HepG2 (cell line): ENCODE measurements around the gene CNKSR3.

Experiments used
- FOSL1 ChIP-seq: sonication (generic); formaldehyde crosslinking; IDR thresholded peaks from 2 replicates; pipeline ENCODE4 v1.9.0; 2021; ENCODE audit warnings: missing genetic modification reagents, borderline replicate concordance
- HDAC2 ChIP-seq: sonication (generic); formaldehyde crosslinking; IDR thresholded peaks from 2 replicates; pipeline ENCODE4 v1.4.0; 2020; ENCODE audit warnings: missing genetic modification reagents
- NKX3-1 ChIP-seq: sonication (generic); formaldehyde crosslinking; IDR thresholded peaks from 2 replicates; pipeline ENCODE4 v1.5.0; 2020; ENCODE audit warnings: missing genetic modification reagents
- POLR2A ChIP-seq, 2 experiments: IDR thresholded peaks; 2 replicates each; pipeline ENCODE4 v1.6.1; 2011; ENCODE audit warnings: low read depth in 2 of 2, low read length in 2 of 2, mild to moderate bottlenecking in 1 of 2, moderate library complexity in 1 of 2; ENCODE audit not compliant: insufficient read depth in 1 of 2
- TF ChIP-seq, protein P1 (sequence below): sonication (generic); formaldehyde crosslinking; IDR thresholded peaks from 2 replicates; pipeline ENCODE4 v1.5.0; 2020; ENCODE audit warnings: mild to moderate bottlenecking, missing genetic modification reagents, moderate library complexity
- TF ChIP-seq, protein P2 (sequence below): sonication (generic); formaldehyde crosslinking; conservative IDR thresholded peaks from 2 replicates; pipeline ENCODE4 v1.4.0; 2020; ENCODE audit warnings: missing genetic modification reagents

DNA sequence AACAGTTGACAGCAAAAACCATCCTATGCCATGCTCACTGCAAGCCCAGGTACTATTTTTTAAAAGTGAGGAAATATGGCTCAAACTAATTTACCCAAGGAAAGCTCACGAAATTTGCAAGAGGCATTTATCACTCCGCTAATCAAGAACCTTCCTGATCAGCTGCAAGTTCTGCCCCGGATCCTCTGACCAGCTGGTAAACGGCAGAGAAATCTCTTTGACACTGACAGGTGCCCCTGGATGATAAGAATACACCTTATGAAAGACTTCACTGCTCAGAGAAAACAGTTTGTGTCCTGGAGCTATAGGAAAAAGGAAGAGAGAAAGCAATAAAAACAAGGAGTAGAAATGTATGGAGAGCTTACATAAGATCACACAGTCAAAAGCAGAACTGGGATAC lies 6.4 kb downstream of the CNKSR3 start:
- TF ChIP-seq, protein P1, sequence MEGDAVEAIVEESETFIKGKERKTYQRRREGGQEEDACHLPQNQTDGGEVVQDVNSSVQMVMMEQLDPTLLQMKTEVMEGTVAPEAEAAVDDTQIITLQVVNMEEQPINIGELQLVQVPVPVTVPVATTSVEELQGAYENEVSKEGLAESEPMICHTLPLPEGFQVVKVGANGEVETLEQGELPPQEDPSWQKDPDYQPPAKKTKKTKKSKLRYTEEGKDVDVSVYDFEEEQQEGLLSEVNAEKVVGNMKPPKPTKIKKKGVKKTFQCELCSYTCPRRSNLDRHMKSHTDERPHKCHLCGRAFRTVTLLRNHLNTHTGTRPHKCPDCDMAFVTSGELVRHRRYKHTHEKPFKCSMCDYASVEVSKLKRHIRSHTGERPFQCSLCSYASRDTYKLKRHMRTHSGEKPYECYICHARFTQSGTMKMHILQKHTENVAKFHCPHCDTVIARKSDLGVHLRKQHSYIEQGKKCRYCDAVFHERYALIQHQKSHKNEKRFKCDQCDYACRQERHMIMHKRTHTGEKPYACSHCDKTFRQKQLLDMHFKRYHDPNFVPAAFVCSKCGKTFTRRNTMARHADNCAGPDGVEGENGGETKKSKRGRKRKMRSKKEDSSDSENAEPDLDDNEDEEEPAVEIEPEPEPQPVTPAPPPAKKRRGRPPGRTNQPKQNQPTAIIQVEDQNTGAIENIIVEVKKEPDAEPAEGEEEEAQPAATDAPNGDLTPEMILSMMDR: no peak
- no peak for TF ChIP-seq NKX3-1
- no peak for TF ChIP-seq FOSL1
- TF ChIP-seq, protein P2, sequence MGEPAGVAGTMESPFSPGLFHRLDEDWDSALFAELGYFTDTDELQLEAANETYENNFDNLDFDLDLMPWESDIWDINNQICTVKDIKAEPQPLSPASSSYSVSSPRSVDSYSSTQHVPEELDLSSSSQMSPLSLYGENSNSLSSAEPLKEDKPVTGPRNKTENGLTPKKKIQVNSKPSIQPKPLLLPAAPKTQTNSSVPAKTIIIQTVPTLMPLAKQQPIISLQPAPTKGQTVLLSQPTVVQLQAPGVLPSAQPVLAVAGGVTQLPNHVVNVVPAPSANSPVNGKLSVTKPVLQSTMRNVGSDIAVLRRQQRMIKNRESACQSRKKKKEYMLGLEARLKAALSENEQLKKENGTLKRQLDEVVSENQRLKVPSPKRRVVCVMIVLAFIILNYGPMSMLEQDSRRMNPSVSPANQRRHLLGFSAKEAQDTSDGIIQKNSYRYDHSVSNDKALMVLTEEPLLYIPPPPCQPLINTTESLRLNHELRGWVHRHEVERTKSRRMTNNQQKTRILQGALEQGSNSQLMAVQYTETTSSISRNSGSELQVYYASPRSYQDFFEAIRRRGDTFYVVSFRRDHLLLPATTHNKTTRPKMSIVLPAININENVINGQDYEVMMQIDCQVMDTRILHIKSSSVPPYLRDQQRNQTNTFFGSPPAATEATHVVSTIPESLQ (CRISPR knock-in tag): no peak
- no peak for TF ChIP-seq POLR2A (IDR thresholded peaks at IDR 0.05; ENCODE audit: insufficient read depth in 1 of 2, low read depth in 2 of 2, low read length in 2 of 2)
- no peak for TF ChIP-seq HDAC2
